Measurements from ENCODE around the gene TMEM184A.

- no peak for TF ChIP-seq EP300 (IDR thresholded peaks at IDR 0.05)
- TF ChIP-seq CTCF (IDR thresholded peaks at IDR 0.05): no peak
- no peak for TF ChIP-seq POLR2A (IDR thresholded peaks at IDR 0.05)
- no peak for TF ChIP-seq POLR2AphosphoS5 (IDR thresholded peaks at IDR 0.05)
Observed at GRCh38 chr7:1494447-1494846, 61.6 kb downstream of the TMEM184A start.

All from sigmoid colon (tissue), 4 donors.